Liver (tissue), 3 donors: Measurements from ENCODE around the gene USP31.

ENCODE experiments used
- CTCF ChIP-seq: fragments of 150-350 bp; IDR thresholded peaks from 2 replicates; pipeline ENCODE4 v1.5.1; 2017; ENCODE audit warnings: improper control_type of control experiment, low read depth, low read length; ENCODE audit not compliant: missing input control
- EGR1 ChIP-seq, 2 donors: IDR thresholded peaks; 2 replicates each; pipeline ENCODE4 v1.6.1; 2016 to 2018; ENCODE audit warnings: antibody characterized with exemption in 2 of 2, low read depth in 2 of 2
- GABPA ChIP-seq, 2 donors: IDR thresholded peaks in 1 of 2; conservative IDR thresholded peaks in 1 of 2; 2 replicates each; pipeline ENCODE4 v1.6.1; 2016; ENCODE audit warnings: antibody characterized with exemption in 2 of 2, mild to moderate bottlenecking in 1 of 2, moderate library complexity in 1 of 2
- HNF4A ChIP-seq, 2 donors: conservative IDR thresholded peaks; 2 replicates each; pipeline ENCODE4 v1.6.1; 2016; ENCODE audit warnings: antibody characterized with exemption in 2 of 2, mild to moderate bottlenecking in 2 of 2
- JUND ChIP-seq, 2 donors: IDR thresholded peaks; 2 replicates each; pipeline ENCODE4 v1.6.1; 2016; ENCODE audit warnings: antibody characterized with exemption in 2 of 2
- MAX ChIP-seq: IDR thresholded peaks from 2 replicates; pipeline ENCODE4 v1.6.1; 2016; ENCODE audit warnings: antibody characterized with exemption
- RAD21 ChIP-seq, 2 donors: IDR thresholded peaks; 2 replicates each; pipeline ENCODE4 v1.6.1; 2016; ENCODE audit warnings: antibody characterized with exemption in 2 of 2, mild to moderate bottlenecking in 2 of 2
- TAF1 ChIP-seq: conservative IDR thresholded peaks from 2 replicates; pipeline ENCODE4 v1.6.1; 2016; ENCODE audit warnings: antibody characterized with exemption, mild to moderate bottlenecking
- YY1 ChIP-seq: IDR thresholded peaks from 2 replicates; pipeline ENCODE4 v1.6.1; 2016; ENCODE audit warnings: antibody characterized with exemption, mild to moderate bottlenecking
- donor health status: healthy.
- donor health status: healthy.

DNA sequence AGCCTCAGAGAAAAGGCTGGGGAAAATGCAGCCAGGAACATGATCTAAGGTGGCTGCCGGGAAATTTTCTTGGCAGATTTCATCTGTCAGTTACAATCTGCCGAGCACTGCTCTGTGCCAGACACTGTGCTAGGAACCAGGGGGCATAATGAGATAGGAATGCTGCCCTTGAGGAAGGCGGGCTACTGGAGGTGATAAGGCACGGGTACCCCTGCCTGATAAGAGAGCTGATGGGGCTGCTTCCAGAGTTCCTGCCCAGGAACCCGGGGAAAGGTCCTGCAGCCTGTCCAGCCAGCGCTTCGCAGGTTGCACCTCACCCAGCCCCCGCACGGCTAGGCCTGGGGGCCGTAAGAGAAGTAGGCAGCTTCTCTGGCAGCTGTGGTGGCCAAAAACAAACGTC lies 36.4 kb upstream of the USP31 start:
- TF ChIP-seq CTCF (no peak), JUND (IDR thresholded peaks at IDR 0.05) (no peak), GABPA (IDR thresholded peaks at IDR 0.05 in 1 of 2, conservative IDR thresholded peaks at IDR 0.05 in 1 of 2) (no peak), EGR1 (IDR thresholded peaks at IDR 0.05; ENCODE audit: low read depth in 2 of 2) (no peak), HNF4A (conservative IDR thresholded peaks at IDR 0.05) (no peak), RAD21 (IDR thresholded peaks at IDR 0.05) (no peak), MAX (no peak), YY1 (no peak), TAF1 (no peak)
